BE2C (cell line): ENCODE results near the gene BICRAL.
"Not testable (repeated sequence)": the region's sequence is repeated elsewhere in the genome, so short reads cannot be mapped to it uniquely, and the experiment has no call there.

Source experiments
- DNase-seq: peaks from one replicate; pipeline ENCODE4 v3.0.0-alpha.2; 2020
- H3K27me3 ChIP-seq: fragments of 250-450 bp; sonication (Bioruptor Pico); 2 replicates; pipeline ENCODE4 v1.5.1; 2020; ENCODE audit warnings: mild to moderate bottlenecking
- H3K36me3 ChIP-seq: fragments of 250-450 bp; sonication (Bioruptor Pico); 2 replicates; pipeline ENCODE4 v1.5.1; 2020; ENCODE audit warnings: mild to moderate bottlenecking
- H3K4me1 ChIP-seq: fragments of 250-450 bp; sonication (Bioruptor Pico); 2 replicates; pipeline ENCODE4 v1.5.1; 2020
- H3K4me3 ChIP-seq: 2 replicates; pipeline ENCODE4 v1.5.1; 2011; ENCODE audit warnings: low read depth, low read length
- H3K9me3 ChIP-seq: fragments of 250-450 bp; sonication (Bioruptor Pico); 2 replicates; pipeline ENCODE4 v1.5.1; 2020
- TF ChIP-seq, protein P1 (sequence below): IDR thresholded peaks from 2 replicates; pipeline ENCODE4 v1.5.1; 2012; ENCODE audit warnings: mild to moderate bottlenecking, low read depth, low read length

BICRAL gene

GRCh38 chr6:42873313-42873712 lies 91.5 kb downstream of the BICRAL start:
- Histone ChIP-seq H3K36me3 (no peaks in the 10 kb centered on the region), H3K9me3 (no peaks in the 10 kb centered on the region), H3K4me3 (no peak overlapping the region), H3K4me1 (no peaks in the 10 kb centered on the region), H3K27me3 (no peaks in the 10 kb centered on the region)
- no peak for DNase-seq
- TF ChIP-seq, protein P1, sequence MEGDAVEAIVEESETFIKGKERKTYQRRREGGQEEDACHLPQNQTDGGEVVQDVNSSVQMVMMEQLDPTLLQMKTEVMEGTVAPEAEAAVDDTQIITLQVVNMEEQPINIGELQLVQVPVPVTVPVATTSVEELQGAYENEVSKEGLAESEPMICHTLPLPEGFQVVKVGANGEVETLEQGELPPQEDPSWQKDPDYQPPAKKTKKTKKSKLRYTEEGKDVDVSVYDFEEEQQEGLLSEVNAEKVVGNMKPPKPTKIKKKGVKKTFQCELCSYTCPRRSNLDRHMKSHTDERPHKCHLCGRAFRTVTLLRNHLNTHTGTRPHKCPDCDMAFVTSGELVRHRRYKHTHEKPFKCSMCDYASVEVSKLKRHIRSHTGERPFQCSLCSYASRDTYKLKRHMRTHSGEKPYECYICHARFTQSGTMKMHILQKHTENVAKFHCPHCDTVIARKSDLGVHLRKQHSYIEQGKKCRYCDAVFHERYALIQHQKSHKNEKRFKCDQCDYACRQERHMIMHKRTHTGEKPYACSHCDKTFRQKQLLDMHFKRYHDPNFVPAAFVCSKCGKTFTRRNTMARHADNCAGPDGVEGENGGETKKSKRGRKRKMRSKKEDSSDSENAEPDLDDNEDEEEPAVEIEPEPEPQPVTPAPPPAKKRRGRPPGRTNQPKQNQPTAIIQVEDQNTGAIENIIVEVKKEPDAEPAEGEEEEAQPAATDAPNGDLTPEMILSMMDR, result no peak

GRCh38 chr6:42877695-42878094 lies 95.8 kb downstream of the BICRAL start:
- Histone ChIP-seq H3K27me3 (no peaks in the 10 kb centered on the region), H3K4me1 (no peaks in the 10 kb centered on the region), H3K4me3 (no peak overlapping the region), H3K36me3 (peaks cover 21% of the 10 kb centered on the region), H3K9me3 (no peaks in the 10 kb centered on the region)
- no peak for DNase-seq
- TF ChIP-seq, protein P1, result no peak

DNA sequence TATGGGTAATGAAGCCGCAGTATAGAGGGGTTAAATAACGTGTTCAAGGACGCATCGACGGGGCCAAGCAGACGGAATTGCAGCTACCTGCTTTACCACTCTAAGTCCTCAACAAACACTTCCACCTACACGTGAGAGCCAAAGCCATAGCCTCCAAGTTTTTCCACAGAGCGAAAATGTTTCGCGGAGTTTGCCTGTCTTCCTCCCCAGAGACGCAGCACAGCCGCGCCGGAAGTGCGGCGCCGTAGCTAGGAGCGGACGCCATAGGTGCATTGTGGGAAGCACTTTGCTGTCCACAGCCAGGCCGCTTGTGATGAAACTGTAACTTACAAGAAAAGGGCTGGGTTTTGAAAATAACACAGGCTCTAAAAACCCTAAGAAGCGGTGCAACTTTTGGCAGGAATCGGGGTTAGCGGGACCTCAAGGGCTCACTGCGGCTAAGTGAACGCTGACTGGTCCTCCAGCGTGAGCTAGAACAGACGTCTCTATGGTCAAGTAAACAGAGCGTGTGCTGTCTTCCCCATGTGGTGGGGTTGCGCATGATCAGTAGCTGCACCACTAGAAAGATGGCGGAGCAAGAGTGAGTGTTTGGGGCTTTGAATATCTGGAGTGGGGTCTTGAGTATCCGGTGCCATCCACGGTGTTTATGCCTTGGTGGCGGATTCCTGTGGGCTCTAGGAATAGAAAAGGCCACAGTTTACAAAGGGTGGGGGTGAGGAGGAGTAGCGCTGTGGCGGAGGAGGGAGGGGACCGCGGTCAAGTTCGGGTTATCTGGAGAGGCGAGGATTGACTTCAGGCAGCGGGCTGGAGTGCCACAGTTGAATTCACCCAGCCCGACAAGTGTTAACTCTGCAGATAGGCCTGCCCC lies 97.8 kb downstream of the BICRAL start, which contains the start of gene RPL7L1:
TSS of gene RPL7L1 (plus strand) at position 245 of the 868 bp plus-strand sequence. CDS start at position 540, 295 bp downstream.
- TF ChIP-seq, protein P1, result peak; percentile 14; the same call in 1 of the 2 replicates
- DNase-seq, result peak; percentile 84

GRCh38 chr6:42880240-42880817 lies 98.5 kb downstream of the BICRAL start:
- H3K9me3 ChIP-seq, H3K4me1 ChIP-seq, H3K27me3 ChIP-seq, DNase-seq: not testable (repeated sequence)
- Histone ChIP-seq H3K36me3 (peaks cover 47% of the 10 kb centered on the region), H3K4me3 (peak overlapping the region; percentile 100)

More for the DNA sequence above, 97.8 kb downstream of the BICRAL start, which contains the start of gene RPL7L1:
- Histone ChIP-seq H3K4me3 (peak within 1 kb of the TSS; percentile 100), H3K36me3 (peaks cover 40% of the 10 kb centered on the region), H3K27me3 (no peaks in the 10 kb centered on the region), H3K4me1 (no peaks in the 10 kb centered on the region; the same call in 1 of the 2 replicates), H3K9me3 (no peaks in the 10 kb centered on the region)

- H3K36me3 ChIP-seq, result peaks cover 53% of the 10 kb centered on the region
- not testable (repeated sequence) for H3K9me3 ChIP-seq, DNase-seq, H3K4me1 ChIP-seq, H3K27me3 ChIP-seq
- peak overlapping the region; percentile 100 for H3K4me3 ChIP-seq
These were observed 99.0 kb downstream of the BICRAL start for GRCh38 chr6:42880871-42881270.

DNA sequence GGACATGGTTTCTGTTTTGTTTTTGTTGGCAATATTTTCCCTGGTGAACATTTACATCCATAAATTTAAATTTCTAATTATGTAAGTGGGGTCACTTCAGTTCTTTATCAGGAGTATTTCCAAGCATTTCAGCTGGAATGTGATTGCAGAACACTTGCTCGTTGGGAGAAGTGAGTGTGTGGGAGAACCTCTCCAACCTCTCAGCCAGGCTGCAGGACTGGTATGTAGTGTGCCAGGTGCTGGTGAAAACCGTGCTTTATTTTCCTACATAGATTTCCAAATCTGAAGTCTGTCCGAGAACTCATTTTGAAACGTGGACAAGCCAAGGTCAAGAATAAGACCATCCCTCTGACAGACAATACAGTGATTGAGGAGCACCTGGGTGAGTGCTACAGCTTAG lies 103.8 kb downstream of the BICRAL start:
- no peak for DNase-seq
- Histone ChIP-seq H3K4me1 (no peaks in the 10 kb centered on the region; the same call in 1 of the 2 replicates), H3K27me3 (no peaks in the 10 kb centered on the region), H3K9me3 (no peaks in the 10 kb centered on the region), H3K36me3 (peaks cover 62% of the 10 kb centered on the region), H3K4me3 (no peak overlapping the region)
- TF ChIP-seq, protein P1, result no peak

DNA sequence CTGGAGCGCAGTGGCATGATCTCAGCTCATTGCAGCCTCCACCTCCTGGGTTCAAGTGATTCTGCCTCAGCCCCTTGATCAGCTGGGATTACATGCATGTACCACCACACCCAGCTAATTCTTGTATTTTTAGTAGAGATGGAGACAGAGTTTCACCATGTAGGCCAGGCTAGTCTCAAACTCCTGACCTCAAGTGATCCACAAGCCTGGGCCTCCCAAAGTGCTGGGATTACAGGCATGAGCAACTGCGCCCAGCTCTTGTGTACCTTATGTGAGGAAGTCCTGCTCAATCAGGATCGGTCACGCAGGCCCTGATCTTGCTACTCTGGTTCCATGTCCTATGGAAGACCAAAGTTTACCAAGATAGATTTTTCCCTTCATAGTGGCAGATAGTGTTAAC lies 106.3 kb downstream of the BICRAL start:
- not testable (repeated sequence) for H3K4me3 ChIP-seq, H3K9me3 ChIP-seq, DNase-seq, H3K27me3 ChIP-seq, H3K4me1 ChIP-seq
- peaks cover 37% of the 10 kb centered on the region for H3K36me3 ChIP-seq
